TTC549 (cell line): ENCODE data around the gene RSRC1.
A peak's percentile ranks its signal among the peaks of the same experiment; 100 is the strongest.
"Not testable (repeated sequence)": the region's sequence is repeated elsewhere in the genome, so short reads cannot be mapped to it uniquely, and the experiment has no call there.

Source experiments
- FAIRE-seq: peaks from 2 replicates; lab custom pipeline; 2012; peaks lifted over from hg19 to GRCh38; lab: Jason Lieb, UNC

Gene RSRC1

GRCh38 chr3:158101335-158102241 lies 8.3 kb upstream of the RSRC1 start:
- FAIRE-seq, result no peak

GRCh38 chr3:158102242-158103080 lies 7.4 kb upstream of the RSRC1 start:
- FAIRE-seq, result no peak

GRCh38 chr3:158103081-158103886 lies 6.6 kb upstream of the RSRC1 start:
- no peak for FAIRE-seq

GRCh38 chr3:158103887-158104327 lies 6.0 kb upstream of the RSRC1 start:
- no peak for FAIRE-seq

- no peak for FAIRE-seq
Measured at GRCh38 chr3:158104431-158104921, 5.4 kb upstream of the RSRC1 start.

GRCh38 chr3:158105119-158105709 lies 4.7 kb upstream of the RSRC1 start:
- FAIRE-seq, result no peak

- no peak for FAIRE-seq
Measured at GRCh38 chr3:158105710-158106253, 4.1 kb upstream of the RSRC1 start.

- FAIRE-seq, result no peak
Measured at GRCh38 chr3:158106766-158107471, 3.0 kb upstream of the RSRC1 start.

- FAIRE-seq, result no peak
Measured at GRCh38 chr3:158107605-158108444, 2.1 kb upstream of the RSRC1 start.

- FAIRE-seq, result no peak
Measured at GRCh38 chr3:158108445-158108985, 1.4 kb upstream of the RSRC1 start.

GRCh38 chr3:158109295-158109803 lies 540 bp upstream of the RSRC1 start:
- no peak for FAIRE-seq

GRCh38 chr3:158110658-158111018 lies 749 bp downstream of the RSRC1 start:
- FAIRE-seq, result no peak

- no peak for FAIRE-seq
Measured at GRCh38 chr3:158111861-158112260, 2.0 kb downstream of the RSRC1 start.

- FAIRE-seq, result not testable (repeated sequence)
Measured at GRCh38 chr3:158113595-158113994, 3.7 kb downstream of the RSRC1 start.

- FAIRE-seq, result peak; percentile 96
Measured at GRCh38 chr3:158120330-158120729, 10.4 kb downstream of the RSRC1 start.

GRCh38 chr3:158121295-158121694 lies 11.4 kb downstream of the RSRC1 start:
- FAIRE-seq, result peak; percentile 9

GRCh38 chr3:158122721-158123120 lies 12.8 kb downstream of the RSRC1 start:
- FAIRE-seq, result not testable (repeated sequence)

GRCh38 chr3:158127250-158128219 lies 17.6 kb downstream of the RSRC1 start:
- FAIRE-seq, result no peak
